NOMO-1 (cell line): ENCODE data around the gene PARP1.

Experiments used
- DNase-seq, 2 experiments: peaks; one replicate each; lab custom pipeline; 2025; ENCODE audit not compliant: unreplicated experiment in 2 of 2; lab: John Stamatoyannopoulos, UW

Gene PARP1

DNA sequence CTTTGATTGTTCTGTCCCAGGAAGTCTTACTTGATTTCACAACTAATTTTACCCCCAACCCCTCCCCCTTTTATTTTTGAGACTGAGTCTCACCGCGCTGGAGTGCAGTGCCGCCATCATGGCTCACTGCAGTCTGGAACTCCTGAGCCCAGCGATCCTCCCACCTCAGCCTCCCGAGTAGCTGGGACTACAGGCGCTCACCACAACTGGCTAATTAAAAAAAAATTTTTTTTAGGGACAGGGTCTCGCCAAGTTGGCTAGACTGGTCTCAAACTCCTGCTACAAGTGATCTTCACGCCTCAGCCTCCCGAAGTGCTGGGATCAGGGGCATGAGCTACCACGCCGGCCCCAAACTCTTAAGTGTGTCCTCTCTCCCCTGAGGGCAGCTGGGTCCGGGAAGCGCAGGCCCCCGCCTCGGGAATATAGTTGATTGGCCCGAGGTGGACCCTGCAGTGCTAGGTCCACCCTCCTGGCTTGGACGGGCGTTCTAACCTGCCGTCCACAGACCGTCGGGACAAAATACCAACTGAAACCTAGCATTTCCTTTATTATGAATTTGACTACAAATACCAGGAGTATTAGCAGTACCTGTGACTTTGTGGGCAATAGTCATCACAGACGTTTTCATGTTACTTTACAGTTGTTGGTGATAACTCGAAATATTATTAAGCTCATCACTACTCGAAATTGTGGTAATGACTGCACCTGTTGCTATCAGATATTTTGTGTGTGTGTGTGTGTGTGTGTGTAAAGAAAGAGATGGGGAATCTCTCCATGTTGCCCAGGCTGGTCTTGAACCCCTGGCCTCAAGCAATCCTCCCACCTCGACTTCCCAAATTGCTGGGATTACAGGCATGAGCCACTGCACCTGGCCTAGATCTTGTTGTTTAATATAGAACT, 642 bp upstream of the PARP1 start:
- DNase-seq, result no peak

DNA sequence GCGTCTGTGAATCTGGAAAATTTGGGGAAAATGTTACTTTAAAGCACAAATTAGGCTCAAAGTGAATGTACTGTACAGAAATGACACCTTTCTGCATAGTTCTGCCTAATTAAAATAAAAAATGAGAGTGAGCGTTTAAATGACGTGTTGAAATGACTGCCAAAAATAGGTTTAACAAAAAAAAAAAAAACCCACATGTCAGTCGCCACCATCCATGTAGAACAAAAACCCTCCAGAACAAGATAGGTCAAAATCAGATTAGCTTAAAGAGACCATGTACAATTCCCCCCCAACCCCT, 745 bp downstream of the PARP1 start:
- no peak for DNase-seq

DNA sequence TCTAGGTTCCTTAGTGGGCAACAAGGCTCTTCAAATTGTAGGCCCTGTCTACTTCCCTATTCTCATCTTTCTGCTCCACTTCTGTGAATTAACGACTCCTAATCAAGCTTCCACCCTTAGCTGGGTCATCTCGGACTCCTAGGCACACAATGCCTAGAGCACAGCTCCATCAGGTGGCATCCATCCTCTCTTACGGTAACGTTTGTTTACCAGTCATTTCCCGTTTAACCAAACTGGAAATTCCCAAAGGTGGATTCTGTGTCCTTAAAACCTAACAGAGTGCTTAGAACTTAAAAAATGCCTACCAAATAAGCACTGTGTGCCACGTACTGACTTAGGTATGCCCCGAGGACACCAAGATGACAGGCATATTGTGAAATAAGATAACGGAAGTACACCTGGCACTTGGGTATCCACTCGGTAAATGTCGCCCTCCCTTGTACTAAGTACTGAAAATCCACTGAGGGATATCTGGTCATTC, 1.5 kb downstream of the PARP1 start:
- DNase-seq, result peak; percentile 40 to 52

DNA sequence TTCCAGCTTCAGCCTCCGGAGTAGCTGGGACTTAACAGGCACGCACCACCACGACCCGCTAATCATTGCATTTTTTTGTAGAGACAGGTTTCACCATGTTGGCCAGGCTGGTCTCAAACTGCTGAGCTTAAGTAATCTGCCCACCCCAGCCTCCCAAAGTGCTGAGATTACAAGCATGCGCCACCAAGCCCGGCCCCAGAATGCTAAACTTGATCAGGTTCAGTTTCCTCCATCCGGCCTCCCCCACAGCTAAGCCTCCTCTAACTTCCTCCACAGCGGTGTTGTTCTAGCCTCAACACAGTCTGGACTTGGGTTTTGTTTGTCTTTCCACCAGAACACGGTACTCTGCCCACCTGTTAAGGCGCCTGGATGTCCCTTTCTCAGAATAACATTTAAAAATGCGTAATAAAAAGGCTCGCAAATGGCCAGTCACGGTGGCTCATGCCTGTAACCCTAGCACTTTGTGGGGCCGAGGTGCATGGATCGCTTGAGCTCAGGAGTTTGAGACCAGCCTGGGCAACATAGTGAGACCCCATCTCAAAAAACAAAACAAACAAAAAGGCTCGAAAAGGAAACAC, 2.4 kb downstream of the PARP1 start:
- peak; percentile 3 to 15 for DNase-seq

DNA sequence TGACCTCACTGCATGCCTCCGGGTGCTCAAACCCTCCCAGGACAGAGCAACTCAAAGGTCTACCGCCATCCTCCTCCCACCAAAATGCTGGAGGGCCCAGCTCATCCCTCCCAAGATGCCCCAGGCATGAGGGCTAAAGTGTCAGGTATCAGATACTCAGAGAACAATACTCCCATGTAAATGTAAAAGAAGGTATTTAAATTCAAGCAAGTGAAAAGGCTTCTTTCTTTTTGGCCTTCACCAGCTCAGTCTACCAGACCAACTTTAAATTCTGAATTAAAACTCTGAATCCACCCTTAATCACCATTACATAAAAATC, 3.0 kb downstream of the PARP1 start:
- DNase-seq, result no peak

DNA sequence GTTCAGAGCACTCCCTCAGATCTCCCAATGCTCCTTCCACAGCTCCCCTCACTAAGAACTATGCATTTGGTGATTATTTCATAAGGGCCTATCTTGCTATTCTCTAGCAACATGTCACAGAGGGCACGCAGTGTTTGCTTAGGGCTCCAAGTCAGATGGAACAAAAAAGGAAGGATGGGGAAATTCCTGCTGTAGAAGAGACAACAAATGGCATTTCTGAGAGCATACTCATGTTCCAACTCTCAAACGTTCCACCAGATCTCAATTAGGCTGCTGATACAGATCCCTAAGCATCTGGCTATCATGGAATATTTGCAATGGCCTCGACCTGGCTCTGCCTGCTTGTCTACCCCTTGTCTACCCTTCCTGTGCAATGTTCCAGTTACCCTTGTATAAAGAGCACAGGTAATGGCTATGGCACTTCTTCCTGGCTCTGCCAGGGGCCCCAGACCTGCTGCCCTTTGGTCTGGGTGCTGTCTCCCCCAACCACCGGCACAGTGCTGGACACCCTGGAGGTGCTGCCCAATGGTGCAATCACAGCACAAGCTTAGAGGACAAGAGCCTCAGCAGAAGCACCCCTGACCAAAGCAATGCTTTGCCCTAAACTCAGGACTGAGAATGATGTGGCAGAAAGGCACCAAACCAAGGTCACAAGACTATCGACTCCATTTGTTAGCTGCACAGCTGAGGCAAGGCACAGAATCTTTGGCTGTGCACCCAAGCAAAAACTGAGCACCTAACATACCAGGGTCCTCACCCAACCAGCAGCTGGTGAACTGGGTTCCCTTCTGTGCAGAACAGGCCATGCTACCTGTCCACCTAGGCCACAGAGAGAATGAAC, 3.6 kb downstream of the PARP1 start:
- DNase-seq, result no peak

DNA sequence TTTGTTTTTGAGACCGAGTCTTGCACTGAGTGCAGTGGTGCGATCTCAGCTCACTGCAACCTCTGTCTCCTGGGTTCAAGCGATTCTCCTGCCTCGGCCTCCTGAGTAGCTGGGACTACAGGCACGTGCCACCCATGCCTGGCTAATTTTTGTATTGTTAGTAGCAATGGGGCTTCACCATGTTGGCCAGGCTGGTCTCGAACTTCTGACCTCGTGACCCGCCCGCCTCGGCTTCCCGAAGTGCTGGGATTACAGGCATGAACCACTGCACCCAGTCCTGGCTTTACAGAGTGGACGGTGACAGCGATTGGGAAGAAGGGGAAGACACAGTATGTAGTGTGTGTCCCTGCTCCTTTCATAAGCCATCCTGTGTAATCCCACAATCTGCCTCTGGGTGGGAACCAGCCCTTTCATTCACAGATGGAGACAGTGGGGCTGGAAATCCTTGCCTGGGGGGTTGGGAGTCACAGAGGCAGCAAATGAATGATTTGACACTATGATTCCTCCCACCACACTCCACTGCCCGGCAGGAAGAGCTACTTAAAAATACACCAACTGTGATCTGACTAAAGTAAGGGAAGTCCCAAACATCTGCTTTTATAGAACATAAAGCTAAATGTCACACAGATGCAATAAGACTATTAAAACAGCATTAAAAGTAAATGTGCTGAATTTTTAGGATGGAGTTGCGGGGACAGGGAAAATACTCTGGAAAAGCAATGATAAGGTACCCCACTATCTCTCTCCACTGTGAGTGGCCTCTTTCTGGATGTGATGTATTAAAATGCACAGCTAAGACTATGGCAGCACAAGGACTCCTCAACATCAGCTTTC, 4.5 kb downstream of the PARP1 start:
- DNase-seq, result no peak

DNA sequence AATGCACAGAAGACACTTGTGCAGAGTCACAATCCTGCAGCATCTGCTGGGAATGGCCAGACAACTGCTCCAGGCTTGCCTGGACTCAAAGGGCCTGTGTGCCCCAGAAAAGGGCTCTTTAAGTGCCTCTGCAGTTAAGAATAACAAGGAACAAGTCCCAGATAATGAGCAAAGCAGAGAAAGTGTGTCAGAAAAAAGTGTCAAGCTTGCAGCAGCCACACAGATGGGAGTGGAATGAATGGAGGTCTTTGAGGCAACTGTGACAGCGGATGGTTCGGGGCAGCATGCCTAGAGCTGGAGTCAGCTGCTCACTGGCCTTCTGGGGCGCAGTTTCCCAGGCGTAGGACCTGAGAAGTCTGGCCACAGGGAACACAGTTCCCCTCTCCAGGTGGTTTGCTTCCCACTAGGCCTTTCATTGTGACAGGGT, 5.1 kb downstream of the PARP1 start:
- DNase-seq, result no peak

DNA sequence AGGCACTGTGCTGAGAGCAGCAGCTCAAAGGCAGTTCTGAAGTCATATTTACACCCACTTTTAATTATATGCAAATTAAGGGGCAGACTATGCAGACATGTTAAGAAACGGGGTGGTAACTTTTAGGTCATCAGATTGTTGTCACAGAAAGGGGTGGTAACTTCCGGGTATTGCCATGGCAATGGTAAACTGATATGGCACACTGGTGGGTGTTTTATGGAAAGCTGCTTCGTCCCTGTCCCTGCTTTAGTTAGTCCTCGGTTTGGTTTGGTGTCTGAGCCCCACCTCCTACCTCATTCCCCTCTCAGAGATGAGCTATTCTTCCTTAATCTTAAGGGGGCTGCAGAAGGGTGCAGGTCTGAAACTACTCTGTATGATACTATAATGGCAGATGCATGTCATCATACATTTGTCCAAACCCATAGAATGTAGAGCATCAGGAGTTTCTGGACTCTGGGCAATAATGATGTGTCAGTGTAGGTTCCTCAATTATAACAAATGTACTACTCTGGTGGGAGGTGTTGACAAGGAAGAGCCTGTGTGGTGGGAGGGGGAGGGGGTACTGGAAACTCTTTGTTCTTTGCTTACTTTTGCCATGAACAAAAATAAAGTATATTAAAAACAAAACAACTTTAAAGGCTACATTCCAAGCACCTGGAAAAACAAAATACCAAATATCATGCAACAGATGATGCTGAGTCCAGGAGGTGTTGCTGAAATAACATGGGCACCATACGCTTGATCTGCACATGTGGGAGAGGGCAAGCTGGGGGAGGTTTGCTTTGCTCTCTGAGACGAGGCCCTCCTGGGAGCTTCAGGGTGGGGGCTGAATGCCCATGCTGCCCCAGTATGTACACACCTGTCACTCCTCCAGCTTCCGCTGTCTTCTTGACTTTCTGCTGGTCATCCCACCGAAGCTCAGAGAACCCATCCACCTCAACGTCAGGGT, 6.3 kb downstream of the PARP1 start:
- no peak for DNase-seq

DNA sequence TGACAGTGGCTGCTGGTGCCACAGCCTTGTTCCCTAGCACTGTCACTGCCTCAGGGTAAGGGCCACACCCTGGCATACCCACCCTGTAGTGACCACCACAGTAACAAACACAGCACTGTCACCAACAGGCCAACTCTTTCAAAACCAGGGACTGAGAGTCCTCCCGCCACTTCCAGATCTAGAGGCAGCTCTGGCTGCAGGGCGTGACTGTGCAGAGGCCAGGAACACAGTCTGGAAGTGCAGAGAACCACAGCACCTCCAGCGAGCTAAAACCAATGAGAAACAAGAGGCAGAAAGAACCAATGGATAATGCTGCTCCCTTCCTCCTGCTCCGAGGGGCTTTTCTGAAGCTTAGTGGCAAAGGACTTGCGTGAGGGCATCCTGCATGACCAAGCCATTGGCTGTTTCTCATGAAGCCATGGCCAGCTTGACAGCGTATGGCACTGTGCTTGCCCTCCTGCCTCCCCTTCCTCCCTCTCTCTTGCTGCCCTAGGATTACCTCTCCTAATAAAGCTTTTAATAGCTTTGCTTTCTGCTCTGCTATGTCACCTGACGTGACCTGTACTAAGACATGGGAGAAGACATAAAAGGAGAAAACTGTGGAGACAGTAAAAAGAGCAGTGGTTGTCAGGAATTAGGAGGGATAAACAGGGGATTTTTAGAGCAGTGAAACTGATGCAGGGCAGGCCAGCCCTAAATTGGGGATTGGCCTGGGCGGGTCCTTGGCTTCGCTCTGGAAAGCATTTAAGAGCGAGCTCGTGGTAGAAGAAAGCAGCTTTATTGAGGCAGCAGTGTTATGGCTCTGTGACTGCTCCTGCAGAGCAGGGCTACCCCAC, 7.2 kb downstream of the PARP1 start:
- DNase-seq, result no peak

DNA sequence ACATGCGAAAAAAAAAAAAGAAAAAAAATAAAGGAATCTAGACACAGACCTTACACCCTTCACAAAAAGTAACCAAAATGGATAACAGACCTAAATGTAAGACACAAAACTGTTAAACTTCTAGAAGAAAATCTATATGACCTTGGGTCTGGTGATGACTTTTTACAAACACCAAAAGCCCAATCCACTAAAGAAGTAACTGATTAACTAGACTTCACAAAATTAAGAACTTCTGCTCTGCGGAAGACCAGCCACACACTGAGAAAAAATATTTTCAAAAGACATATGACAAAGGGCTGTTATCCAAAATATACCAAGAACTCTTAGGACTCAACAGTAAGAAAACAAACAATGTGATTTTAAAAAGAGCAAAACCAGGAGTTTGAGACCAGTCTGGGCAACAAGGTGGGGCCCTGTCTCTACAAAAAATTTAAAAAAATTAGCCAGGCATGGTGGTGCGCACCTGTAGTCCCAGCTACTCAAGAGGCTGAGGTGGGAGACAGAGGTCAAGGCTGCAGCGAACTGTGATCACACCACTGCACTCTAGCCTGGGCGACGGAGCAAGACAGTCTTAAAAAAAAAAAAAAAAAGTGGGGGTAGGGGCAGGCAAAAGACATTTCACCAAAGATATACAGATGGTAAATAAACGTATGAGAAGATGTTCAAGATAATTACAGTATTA, 9.8 kb downstream of the PARP1 start:
- no peak for DNase-seq

DNA sequence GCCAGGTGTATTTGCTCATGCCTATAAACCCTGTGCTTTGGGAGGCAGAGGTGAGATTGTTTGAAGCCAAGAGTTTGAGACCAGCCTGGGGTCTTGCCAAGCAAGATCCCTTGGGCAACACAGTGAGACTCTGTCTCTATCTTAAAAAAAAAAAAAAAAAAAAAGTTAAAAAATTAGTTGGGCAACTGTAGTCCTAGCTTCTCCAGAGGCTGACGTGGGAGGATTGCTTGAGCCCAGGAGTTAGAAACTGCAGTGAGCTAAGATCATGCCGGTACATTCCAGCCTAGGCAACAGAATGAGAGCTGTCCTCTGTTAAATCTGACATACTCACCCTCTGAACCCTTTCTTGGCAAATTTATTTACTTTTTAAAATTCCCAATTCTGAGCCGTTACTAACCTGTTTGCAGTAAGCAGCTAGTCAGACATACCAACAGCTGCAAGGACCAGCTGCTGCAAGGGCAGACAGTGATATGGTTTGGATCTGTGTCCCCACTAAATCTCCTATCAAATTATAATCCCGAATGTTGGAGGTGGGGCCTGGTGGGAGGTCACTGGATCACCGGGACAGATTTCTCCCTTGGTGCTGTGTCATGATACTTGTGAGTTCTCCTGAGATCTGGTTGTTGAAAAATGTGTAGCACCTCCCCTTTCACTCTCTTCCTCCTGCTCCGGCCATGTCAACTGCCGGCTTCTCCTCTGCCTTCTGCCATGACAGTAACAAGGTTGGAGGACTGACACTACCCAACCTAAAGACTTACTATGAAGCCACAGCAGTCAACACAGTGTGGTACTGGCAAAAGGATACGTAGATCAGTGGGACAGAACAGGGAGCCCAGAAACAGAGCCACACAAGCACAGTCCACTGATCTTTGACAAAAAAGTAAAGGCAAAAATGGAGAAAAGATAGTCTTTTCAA, 10.6 kb downstream of the PARP1 start:
- DNase-seq, result no peak

DNA sequence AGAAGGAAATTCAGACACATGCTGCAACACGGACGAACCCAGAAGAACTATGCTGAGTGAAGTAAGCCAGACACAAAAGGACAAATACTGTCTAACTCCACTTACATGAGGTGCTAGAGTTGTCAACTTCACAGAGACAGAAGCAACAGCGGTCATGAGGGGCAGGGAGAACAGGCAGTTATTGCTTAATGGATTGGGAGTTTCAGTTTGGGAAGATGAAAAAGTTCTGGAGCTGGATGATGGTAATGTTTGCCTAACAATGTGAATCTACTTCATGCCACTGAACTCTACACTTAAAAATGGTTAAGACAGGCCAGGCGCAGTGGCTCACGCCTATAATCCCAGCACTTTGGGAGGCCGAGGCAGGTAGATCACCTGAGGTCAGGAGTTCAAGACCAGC, 12.1 kb downstream of the PARP1 start:
- DNase-seq, result no peak

DNA sequence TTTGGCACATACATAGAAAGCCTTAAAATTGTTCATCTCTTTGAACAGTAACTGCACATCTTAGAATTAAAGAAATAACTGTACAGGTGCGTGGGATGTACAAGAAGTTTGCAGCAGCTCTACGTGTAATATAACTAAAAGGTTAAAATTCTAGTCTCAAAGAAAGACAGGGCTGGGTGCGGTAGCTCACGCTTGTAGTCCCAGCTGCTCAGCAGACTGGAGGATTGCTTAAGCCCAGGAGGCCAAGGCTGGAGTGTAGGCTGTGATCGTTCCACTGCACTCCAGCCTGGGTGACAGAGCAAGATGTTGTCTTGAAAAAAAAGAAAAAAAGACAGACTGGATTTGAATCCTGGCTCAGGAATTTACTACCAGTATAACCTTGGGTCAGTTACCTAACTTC, 13.4 kb downstream of the PARP1 start:
- no peak for DNase-seq

DNA sequence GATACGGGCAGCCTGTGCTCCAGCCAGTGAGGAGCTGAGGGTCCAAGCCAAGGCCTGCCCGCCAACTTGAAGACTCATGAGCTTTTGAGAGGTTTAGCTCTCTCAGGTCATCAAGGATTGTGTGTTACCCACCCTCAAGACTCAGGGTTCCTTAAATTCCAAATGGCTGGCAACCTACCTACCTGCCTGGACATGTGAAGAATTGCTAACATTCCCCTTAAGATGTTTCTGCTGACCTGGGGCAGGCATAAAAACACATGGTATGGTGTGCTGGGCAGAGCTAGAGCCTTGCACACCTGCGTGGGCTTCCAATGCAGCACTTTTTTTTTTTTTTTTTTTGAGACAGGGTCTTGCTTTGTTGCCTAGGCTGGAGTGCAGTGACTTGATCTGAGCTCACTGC, 17.2 kb downstream of the PARP1 start:
- no peak for DNase-seq

DNA sequence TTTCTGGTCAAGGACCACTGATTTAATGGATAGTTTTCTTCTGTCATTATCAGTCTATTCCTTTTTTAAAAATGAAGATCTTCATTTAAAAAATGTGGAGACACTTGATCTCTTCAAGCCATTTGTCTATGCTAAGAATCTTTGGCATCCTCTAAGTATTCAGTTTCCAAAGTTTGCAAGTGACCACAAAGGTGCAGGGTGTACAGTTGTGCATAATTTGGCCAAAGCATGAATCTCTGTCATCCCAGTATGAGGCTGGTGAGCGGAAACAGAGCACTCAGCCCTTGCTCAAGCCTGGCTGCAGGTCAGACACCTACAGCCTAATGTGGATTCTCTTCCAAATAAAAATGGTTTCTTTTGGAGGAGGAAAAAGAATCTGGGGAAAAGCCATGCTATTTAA, 19.8 kb downstream of the PARP1 start:
- no peak for DNase-seq

DNA sequence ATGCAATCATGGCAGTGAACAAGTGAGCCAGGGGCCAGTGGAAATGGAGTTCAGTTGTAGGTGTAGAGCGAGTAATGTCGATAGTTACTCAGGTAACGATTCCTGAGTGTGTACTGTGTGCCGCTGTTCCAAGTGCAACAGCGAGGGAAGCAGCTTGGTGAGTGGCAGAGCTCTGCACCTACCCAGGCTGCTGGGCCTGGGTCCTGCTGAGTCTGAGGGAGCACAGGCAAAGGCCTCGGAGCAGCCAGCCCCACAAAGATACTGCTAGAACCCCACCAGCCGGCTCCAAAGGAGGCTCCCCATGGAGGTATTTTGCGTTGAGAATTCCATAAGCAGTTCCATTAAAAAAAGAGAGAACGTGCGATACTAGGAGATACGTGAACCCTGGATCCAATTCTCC, 23.2 kb downstream of the PARP1 start:
- DNase-seq, result no peak
